CD14-positive monocyte (primary cell): ENCODE data around the gene DNAJB8. TPM values are rescaled to one million over a fixed set of nuclear protein-coding genes. Genes with fewer than 3 reads are reported as not detected.

Source experiments
- DNase-seq, 3 donors: peaks; one replicate each; pipeline ENCODE4 v3.0.0-alpha.2; 2011 to 2022
- H2AFZ ChIP-seq: 2 replicates; pipeline ENCODE4 v1.6.0; 2012; ENCODE audit warnings: mild to moderate bottlenecking, low read depth, low read length, inconsistent platforms; ENCODE audit not compliant: insufficient read depth, poor library complexity, severe bottlenecking
- H3K27ac ChIP-seq, 2 donors: 1 replicate in 1 of 2; 2 replicates in 1 of 2; pipeline ENCODE4 v1.5.1; 2012 to 2013; ENCODE audit warnings: low read length in 2 of 2, control low read depth in 1 of 2, inconsistent platforms in 1 of 2, low read depth in 1 of 2, mild to moderate bottlenecking in 1 of 2
- H3K27me3 ChIP-seq, 2 donors: one replicate each; pipeline versions ENCODE4 v1.6.0 to v1.6.1; 2011 to 2013; ENCODE audit warnings: low read length in 2 of 2; ENCODE audit not compliant: control insufficient read depth in 2 of 2, insufficient read depth in 2 of 2
- H3K36me3 ChIP-seq, 2 donors: replicated peaks in 1 of 2; 1 replicate in 1 of 2; 2 replicates in 1 of 2; pipeline versions ENCODE4 v1.5.1 to v1.6.1; 2012 to 2013; ENCODE audit warnings: low read length in 2 of 2, control low read depth in 1 of 2, inconsistent platforms in 1 of 2, mild to moderate bottlenecking in 1 of 2; ENCODE audit not compliant: insufficient read depth in 2 of 2, control insufficient read depth in 1 of 2
- H3K4me1 ChIP-seq, 2 donors: 1 replicate in 1 of 2; 2 replicates in 1 of 2; pipeline versions ENCODE4 v1.5.1 to v1.6.1; 2012 to 2013; ENCODE audit warnings: low read length in 2 of 2, control low read depth in 1 of 2, inconsistent platforms in 1 of 2, mild to moderate bottlenecking in 1 of 2, moderate library complexity in 1 of 2; ENCODE audit not compliant: insufficient read depth in 2 of 2, control insufficient read depth in 1 of 2
- H3K4me2 ChIP-seq: replicated peaks from 2 replicates; pipeline ENCODE3; 2012; ENCODE audit warnings: low read length, moderate library complexity, mild to moderate bottlenecking; ENCODE audit not compliant: poor library complexity, severe bottlenecking; ENCODE audit errors: extremely low read depth
- H3K4me3 ChIP-seq, 3 experiments: fragments of 200-600 bp in 1 of 3; sonication (generic) in 1 of 3; replicated peaks in 1 of 3; 1 replicate in 2 of 3; 2 replicates in 1 of 3; pipeline ENCODE4 v1.5.1; 2011 to 2013; ENCODE audit warnings: low read length in 3 of 3, mild to moderate bottlenecking in 3 of 3, control low read depth in 2 of 3, low read depth in 2 of 3, inconsistent platforms in 1 of 3, moderate library complexity in 1 of 3
- H3K79me2 ChIP-seq: 2 replicates; pipeline ENCODE4 v1.6.0; 2012; ENCODE audit warnings: mild to moderate bottlenecking, control low read depth, inconsistent platforms, low read length, moderate library complexity; ENCODE audit not compliant: insufficient read depth
- H3K9ac ChIP-seq: 2 replicates; pipeline ENCODE4 v1.6.0; 2017; ENCODE audit warnings: low read length, mild to moderate bottlenecking; ENCODE audit not compliant: insufficient read depth, poor library complexity, severe bottlenecking
- H3K9me3 ChIP-seq, 2 donors: replicated peaks in 1 of 2; 1 replicate in 1 of 2; 2 replicates in 1 of 2; pipeline versions ENCODE4 v1.5.1 to v1.6.1; 2012 to 2013; ENCODE audit warnings: low read length in 2 of 2, control low read depth in 1 of 2; ENCODE audit not compliant: control insufficient read depth in 1 of 2, insufficient read depth in 1 of 2
- H4K20me1 ChIP-seq: 2 replicates; pipeline ENCODE4 v1.6.0; 2012; ENCODE audit warnings: mild to moderate bottlenecking, low read length, control low read depth, moderate library complexity; ENCODE audit not compliant: insufficient read depth
- H3K27ac Mint-ChIP-seq, 7 donors: one replicate each; pipeline ENCODE4 v1.8.0; 2020; ENCODE audit warnings: mild to moderate bottlenecking in 7 of 7, mixed read lengths in 7 of 7, moderate library complexity in 6 of 7, inconsistent platforms in 2 of 7
- H3K27me3 Mint-ChIP-seq, 3 donors: one replicate each; pipeline ENCODE4 v1.8.0; 2021 to 2022; ENCODE audit warnings: low read depth in 3 of 3, mild to moderate bottlenecking in 3 of 3, mixed read lengths in 3 of 3, moderate library complexity in 3 of 3, inconsistent platforms in 1 of 3
- H3K36me3 Mint-ChIP-seq, 2 donors: one replicate each; pipeline ENCODE4 v1.8.0; 2020; ENCODE audit warnings: mixed read lengths in 2 of 2, inconsistent platforms in 1 of 2, mild to moderate bottlenecking in 1 of 2
- H3K4me1 Mint-ChIP-seq: one replicate; pipeline ENCODE4 v1.8.0; 2020; ENCODE audit warnings: mild to moderate bottlenecking, mixed read lengths
- H3K4me3 Mint-ChIP-seq, 2 donors: one replicate each; pipeline ENCODE4 v1.8.0; 2020; ENCODE audit warnings: mild to moderate bottlenecking in 2 of 2, mixed read lengths in 2 of 2, moderate library complexity in 1 of 2
- H3K9me3 Mint-ChIP-seq, 7 donors: one replicate each; pipeline ENCODE4 v1.8.0; 2020 to 2022; ENCODE audit warnings: mixed read lengths in 7 of 7, mild to moderate bottlenecking in 6 of 7, moderate library complexity in 6 of 7, inconsistent platforms in 2 of 7
- WGBS: methylation state at CpG from one replicate; pipeline ENCODE4 v1.1.5; 2013; ENCODE audit warnings: missing lambda C conversion rate; ENCODE audit not compliant: insufficient coverage; 5-methylcytosine and 5-hydroxymethylcytosine counted together
- intact Hi-C, 2 donors: fragments of 100-400 bp; cut with micrococcal nuclease; formaldehyde crosslinking; loops; one replicate each; pipeline versions ENCODE4 v1.15.0 to v1.15.1; 2023
- polyA plus RNA-seq, 3 donors: library from polyadenylated mRNA; depleted of rRNA in 1 of 3; unstranded in 2 of 3; stranded (reverse) in 1 of 3; fragments of 300-500 nt in 2 of 3; fragments of >200 nt in 1 of 3; fragmentation: Illumina TruSeq in 2 of 3; gene quantifications; 1 replicate in 2 of 3; 2 replicates in 1 of 3; pipeline ENCODE4 v1.2.3, GENCODE V29; 2012 to 2021
- TF ChIP-seq, protein P1 (sequence below): fragments of 200-600 bp; IDR thresholded peaks from one replicate; pipeline ENCODE4 v1.8.0; 2022; ENCODE audit warnings: antibody characterized with exemption, mild to moderate bottlenecking

Gene DNAJB8
- polyA plus RNA-seq, 3 donors: not detected

DNA sequence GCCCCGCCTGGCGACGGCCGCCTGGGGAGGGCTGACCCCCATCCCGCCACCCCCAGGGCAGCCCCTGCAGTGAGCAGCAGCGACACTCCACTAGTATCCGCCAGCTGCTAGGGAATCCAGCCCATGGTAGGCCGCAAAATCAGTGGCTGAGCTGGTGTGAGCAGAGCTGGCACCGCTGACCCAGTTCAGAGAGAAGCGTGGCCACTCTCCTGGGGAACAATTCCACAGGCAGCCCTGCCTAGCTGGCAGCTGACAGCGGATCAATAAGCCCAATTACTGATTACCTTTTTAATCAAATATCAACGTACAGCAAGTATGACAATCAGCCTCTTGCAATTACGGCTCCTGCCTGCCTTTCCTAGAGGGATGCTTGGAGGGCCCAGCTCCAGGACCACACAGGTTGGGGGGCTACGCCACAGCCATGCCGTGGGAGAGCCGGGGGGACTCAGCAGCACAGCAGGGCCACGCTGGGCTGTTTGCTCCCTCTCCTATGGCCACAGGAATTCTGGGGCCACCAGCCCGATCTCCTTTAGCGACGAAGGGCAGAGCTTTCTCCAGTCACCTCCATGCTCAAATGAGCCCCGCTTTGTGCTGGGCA is 13.9 kb downstream of the DNAJB8 start:
- no peak overlapping the region for H3K27ac Mint-ChIP-seq
- peaks cover 0 to 5% (median 2%) of the 10 kb centered on the region in 7 donors for H3K9me3 Mint-ChIP-seq
- Histone ChIP-seq H3K4me1 (no peaks in the 10 kb centered on the region), H3K27me3 (peaks cover 0 to 32% of the 10 kb centered on the region in 2 donors), H3K79me2 (no peaks in the 10 kb centered on the region), H4K20me1 (no peaks in the 10 kb centered on the region), H3K4me3 (no peak overlapping the region), H2AFZ (no peak overlapping the region), H3K9me3 (no peaks in the 10 kb centered on the region), H3K4me2 (no peak overlapping the region), H3K36me3 (no peaks in the 10 kb centered on the region), H3K27ac (no peak overlapping the region), H3K9ac (no peak overlapping the region)
- peak overlapping the region in 1 of 2 donors; percentile 14 for H3K4me3 Mint-ChIP-seq
- H3K36me3 Mint-ChIP-seq: no peaks in the 10 kb centered on the region
- TF ChIP-seq, protein P1, sequence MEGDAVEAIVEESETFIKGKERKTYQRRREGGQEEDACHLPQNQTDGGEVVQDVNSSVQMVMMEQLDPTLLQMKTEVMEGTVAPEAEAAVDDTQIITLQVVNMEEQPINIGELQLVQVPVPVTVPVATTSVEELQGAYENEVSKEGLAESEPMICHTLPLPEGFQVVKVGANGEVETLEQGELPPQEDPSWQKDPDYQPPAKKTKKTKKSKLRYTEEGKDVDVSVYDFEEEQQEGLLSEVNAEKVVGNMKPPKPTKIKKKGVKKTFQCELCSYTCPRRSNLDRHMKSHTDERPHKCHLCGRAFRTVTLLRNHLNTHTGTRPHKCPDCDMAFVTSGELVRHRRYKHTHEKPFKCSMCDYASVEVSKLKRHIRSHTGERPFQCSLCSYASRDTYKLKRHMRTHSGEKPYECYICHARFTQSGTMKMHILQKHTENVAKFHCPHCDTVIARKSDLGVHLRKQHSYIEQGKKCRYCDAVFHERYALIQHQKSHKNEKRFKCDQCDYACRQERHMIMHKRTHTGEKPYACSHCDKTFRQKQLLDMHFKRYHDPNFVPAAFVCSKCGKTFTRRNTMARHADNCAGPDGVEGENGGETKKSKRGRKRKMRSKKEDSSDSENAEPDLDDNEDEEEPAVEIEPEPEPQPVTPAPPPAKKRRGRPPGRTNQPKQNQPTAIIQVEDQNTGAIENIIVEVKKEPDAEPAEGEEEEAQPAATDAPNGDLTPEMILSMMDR: no peak
- peaks cover 33 to 58% (median 40%) of the 10 kb centered on the region in 3 donors for H3K27me3 Mint-ChIP-seq
- no peak for DNase-seq
- H3K4me1 Mint-ChIP-seq: peaks cover 5% of the 10 kb centered on the region
- 81% methylated on average over 20 of the region's 21 CpGs for WGBS
- intact Hi-C loops: no loop called here

DNA sequence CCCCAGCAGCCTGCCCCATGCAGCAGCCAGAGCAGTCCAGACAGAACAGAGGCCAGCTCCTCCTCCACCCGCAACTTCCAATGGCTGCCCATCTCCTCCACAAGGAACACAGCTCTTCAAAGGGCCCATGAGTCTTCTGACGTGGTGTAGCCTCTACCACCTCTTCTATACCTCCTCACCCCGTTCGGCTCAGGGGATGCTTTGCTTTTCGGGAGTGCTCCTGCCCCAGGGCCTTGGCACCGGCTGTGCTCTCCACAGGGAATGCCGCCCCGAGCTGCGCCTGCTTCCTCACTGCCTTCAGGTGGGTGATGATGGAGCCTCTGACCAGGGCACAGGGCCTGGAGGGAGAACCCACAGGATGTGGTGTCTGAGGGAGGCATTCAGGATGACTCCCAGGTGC is 14.6 kb downstream of the DNAJB8 start:
- WGBS: 94% methylated on average over 8 of the region's 9 CpGs
- Mint-ChIP-seq H3K4me3 (peak overlapping the region in 1 of 2 donors; percentile 5), H3K27ac (no peak overlapping the region), H3K27me3 (peaks cover 33 to 57% (median 37%) of the 10 kb centered on the region in 3 donors), H3K9me3 (peaks cover 0 to 5% (median 2%) of the 10 kb centered on the region in 7 donors), H3K4me1 (peaks cover 5% of the 10 kb centered on the region), H3K36me3 (no peaks in the 10 kb centered on the region)
- Histone ChIP-seq H3K4me1 (no peaks in the 10 kb centered on the region), H3K27ac (no peak overlapping the region), H3K4me3 (no peak overlapping the region), H3K36me3 (no peaks in the 10 kb centered on the region), H3K9me3 (no peaks in the 10 kb centered on the region), H3K27me3 (peaks cover 0 to 36% of the 10 kb centered on the region in 2 donors), H4K20me1 (no peaks in the 10 kb centered on the region), H3K9ac (no peak overlapping the region), H2AFZ (no peak overlapping the region), H3K79me2 (no peaks in the 10 kb centered on the region), H3K4me2 (no peak overlapping the region)
- DNase-seq: no peak
- intact Hi-C loops: no loop called here
- TF ChIP-seq, protein P1: no peak
